D721Med (cell line): Measurements from ENCODE around the gene EVA1C.

Experiments
- DNase-seq: peaks from one replicate; pipeline ENCODE4 v3.0.0; 2011; ENCODE audit warnings: low spot score; ENCODE audit not compliant: insufficient read length
- FAIRE-seq: peaks from 2 replicates; lab custom pipeline; 2011; peaks lifted over from hg19 to GRCh38; lab: Jason Lieb, UNC
- CTCF ChIP-seq: IDR thresholded peaks from 2 replicates; pipeline ENCODE4 v1.5.1; 2012; ENCODE audit warnings: mild to moderate bottlenecking, control low read depth; ENCODE audit not compliant: insufficient read depth; ENCODE audit errors: missing control alignments

Gene EVA1C

GRCh38 chr21:32418146-32418545 lies 5.6 kb downstream of the EVA1C start:
- FAIRE-seq: no peak
- DNase-seq: no peak
- no peak for TF ChIP-seq CTCF

- FAIRE-seq: no peak
- DNase-seq: no peak
- TF ChIP-seq CTCF: no peak
Observed at GRCh38 chr21:32422064-32422463, 9.6 kb downstream of the EVA1C start.

- no peak for TF ChIP-seq CTCF
- no peak for FAIRE-seq
- no peak for DNase-seq
Observed at GRCh38 chr21:32423320-32424190, 11.0 kb downstream of the EVA1C start.

GRCh38 chr21:32424191-32424535 lies 11.7 kb downstream of the EVA1C start:
- TF ChIP-seq CTCF: no peak
- FAIRE-seq (no peak), DNase-seq (no peak)

GRCh38 chr21:32424674-32425073 lies 12.2 kb downstream of the EVA1C start:
- FAIRE-seq (no peak), DNase-seq (no peak)
- TF ChIP-seq CTCF: no peak

GRCh38 chr21:32425628-32426027 lies 13.1 kb downstream of the EVA1C start:
- DNase-seq: no peak
- FAIRE-seq: no peak
- no peak for TF ChIP-seq CTCF

- no peak for TF ChIP-seq CTCF
- no peak for DNase-seq
- no peak for FAIRE-seq
Observed at GRCh38 chr21:32426066-32426465, 13.6 kb downstream of the EVA1C start.
